Stimulated activated effector memory CD8-positive, alpha-beta T cell treated with anti-CD3 and anti-CD28 coated beads, Interleukin-12 subunit alpha, Interleukin-12 subunit beta, amount 100 ng/mL, for 72 hours (primary cell): ENCODE results near the gene RUNX3.

Source experiments
- ATAC-seq: fragments of 150-1000 bp; cut with Tn5 transposase; 2 replicates; pipeline ENCODE4 v1.10.0; 2021
- DNase-seq, 2 donors: peaks; one replicate each; pipeline ENCODE4 v3.0.0; 2021 to 2022; ENCODE audit warnings: low spot score in 2 of 2
- H3K27ac Mint-ChIP-seq: one replicate; pipeline ENCODE4 v1.8.0; 2022; ENCODE audit warnings: mild to moderate bottlenecking, mixed read lengths
- H3K36me3 Mint-ChIP-seq: one replicate; pipeline ENCODE4 v1.8.0; 2022; ENCODE audit warnings: mild to moderate bottlenecking, mixed read lengths
- H3K4me1 Mint-ChIP-seq: one replicate; pipeline ENCODE4 v1.8.0; 2022; ENCODE audit warnings: mixed read lengths
- H3K4me3 Mint-ChIP-seq: one replicate; pipeline ENCODE4 v1.8.0; 2022; ENCODE audit warnings: mild to moderate bottlenecking, mixed read lengths
- H3K9me3 Mint-ChIP-seq: one replicate; pipeline ENCODE4 v1.8.0; 2022; ENCODE audit warnings: mixed read lengths

Gene RUNX3

GRCh38 chr1:24857507-24858133 lies 72.5 kb downstream of the RUNX3 start:
- DNase-seq (no peak), ATAC-seq (peak; percentile 42)
- H3K9me3 Mint-ChIP-seq, result no peaks in the 10 kb centered on the region
- peak overlapping the region; percentile 52 for H3K4me3 Mint-ChIP-seq
- H3K4me1 Mint-ChIP-seq, result peaks cover 43% of the 10 kb centered on the region
- H3K27ac Mint-ChIP-seq, result peak overlapping the region; percentile 52
- no peaks in the 10 kb centered on the region for H3K36me3 Mint-ChIP-seq

GRCh38 chr1:24856787-24857506 lies 73.1 kb downstream of the RUNX3 start:
- H3K9me3 Mint-ChIP-seq, result no peaks in the 10 kb centered on the region
- peak overlapping the region; percentile 52 for H3K27ac Mint-ChIP-seq
- peaks cover 43% of the 10 kb centered on the region for H3K4me1 Mint-ChIP-seq
- H3K4me3 Mint-ChIP-seq, result peak overlapping the region; percentile 52
- ATAC-seq, result peak; percentile 19
- peak in 1 of 2 donors; percentile 53 for DNase-seq
- H3K36me3 Mint-ChIP-seq, result no peaks in the 10 kb centered on the region

GRCh38 chr1:24855474-24855873 lies 74.6 kb downstream of the RUNX3 start:
- H3K4me1 Mint-ChIP-seq, result peaks cover 43% of the 10 kb centered on the region
- no peaks in the 10 kb centered on the region for H3K36me3 Mint-ChIP-seq
- no peak overlapping the region for H3K4me3 Mint-ChIP-seq
- H3K9me3 Mint-ChIP-seq, result no peaks in the 10 kb centered on the region
- peak overlapping the region; percentile 11 for H3K27ac Mint-ChIP-seq
- DNase-seq, result peak in 1 of 2 donors; percentile 49
- peak; percentile 86 for ATAC-seq

GRCh38 chr1:24853649-24854048 lies 76.4 kb downstream of the RUNX3 start:
- no peak overlapping the region for H3K4me3 Mint-ChIP-seq
- DNase-seq (no peak), ATAC-seq (no peak)
- no peak overlapping the region for H3K27ac Mint-ChIP-seq
- peaks cover 49% of the 10 kb centered on the region for H3K4me1 Mint-ChIP-seq
- H3K9me3 Mint-ChIP-seq, result no peaks in the 10 kb centered on the region
- H3K36me3 Mint-ChIP-seq, result peaks cover 4% of the 10 kb centered on the region

- H3K4me1 Mint-ChIP-seq, result peaks cover 26% of the 10 kb centered on the region
- no peak overlapping the region for H3K27ac Mint-ChIP-seq
- DNase-seq (no peak), ATAC-seq (no peak)
- H3K4me3 Mint-ChIP-seq, result no peak overlapping the region
- no peaks in the 10 kb centered on the region for H3K9me3 Mint-ChIP-seq
- peaks cover 4% of the 10 kb centered on the region for H3K36me3 Mint-ChIP-seq
Measured at GRCh38 chr1:24850328-24850920, 79.7 kb downstream of the RUNX3 start.

GRCh38 chr1:24849672-24850295 lies 80.3 kb downstream of the RUNX3 start:
- peaks cover 23% of the 10 kb centered on the region for H3K4me1 Mint-ChIP-seq
- peak overlapping the region; percentile 70 for H3K4me3 Mint-ChIP-seq
- ATAC-seq, result no peak
- H3K9me3 Mint-ChIP-seq, result no peaks in the 10 kb centered on the region
- peaks cover 4% of the 10 kb centered on the region for H3K36me3 Mint-ChIP-seq
- H3K27ac Mint-ChIP-seq, result no peak overlapping the region
- DNase-seq, result peak in 1 of 2 donors; percentile 52
